Activated gamma-delta T cell (primary cell): ENCODE measurements around the gene CELSR3.

Experiments used
- DNase-seq: peaks from one replicate; lab custom pipeline; 2025; lab: John Stamatoyannopoulos, UW

CELSR3 gene

GRCh38 chr3:48633743-48634142 is 28.9 kb downstream of the CELSR3 start:
- no peak for DNase-seq

DNA sequence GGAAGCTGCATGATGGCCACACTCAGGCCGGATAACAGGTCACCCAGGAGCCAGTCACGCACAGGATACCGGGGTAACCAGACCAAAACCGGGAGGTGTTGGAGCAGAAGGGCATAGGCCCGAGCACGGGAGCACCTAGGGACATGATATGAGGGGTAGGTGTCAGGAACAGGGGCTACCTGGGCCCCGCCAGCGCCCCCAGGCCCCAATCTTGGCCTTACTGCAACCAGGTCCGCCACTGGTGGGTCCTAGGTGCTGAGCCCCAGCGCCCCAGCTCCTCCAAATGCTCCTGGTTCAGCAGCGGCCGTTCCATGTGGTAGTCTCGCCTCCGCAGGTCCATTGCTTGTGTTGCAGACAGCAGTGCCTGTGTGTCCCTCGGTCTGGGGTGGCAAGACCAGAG is 29.4 kb downstream of the CELSR3 start:
- no peak for DNase-seq

- no peak for DNase-seq
These were observed 30.9 kb downstream of the CELSR3 start for GRCh38 chr3:48631516-48632448.

- no peak for DNase-seq
These were observed 31.9 kb downstream of the CELSR3 start for GRCh38 chr3:48630833-48631232.

DNA sequence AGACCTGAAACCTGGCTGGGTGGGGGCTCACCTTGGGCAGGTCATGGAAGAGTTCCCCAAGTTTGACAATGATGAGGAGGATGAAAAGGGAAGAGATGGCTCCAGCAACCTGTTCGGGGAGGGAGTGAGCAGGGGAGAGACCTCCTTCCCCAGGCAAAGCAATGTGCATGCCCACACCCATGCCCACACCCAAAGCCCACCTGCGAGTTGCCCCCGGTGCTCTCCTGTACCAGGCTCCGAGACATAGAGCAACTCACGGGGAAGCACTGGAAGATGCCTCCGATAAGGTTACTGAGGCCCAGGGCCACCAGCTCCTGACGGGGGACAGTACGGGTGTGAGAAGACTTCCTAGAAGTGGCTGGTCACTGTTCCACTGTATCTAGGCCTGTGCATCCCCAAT is 32.3 kb downstream of the CELSR3 start:
- DNase-seq: no peak

DNA sequence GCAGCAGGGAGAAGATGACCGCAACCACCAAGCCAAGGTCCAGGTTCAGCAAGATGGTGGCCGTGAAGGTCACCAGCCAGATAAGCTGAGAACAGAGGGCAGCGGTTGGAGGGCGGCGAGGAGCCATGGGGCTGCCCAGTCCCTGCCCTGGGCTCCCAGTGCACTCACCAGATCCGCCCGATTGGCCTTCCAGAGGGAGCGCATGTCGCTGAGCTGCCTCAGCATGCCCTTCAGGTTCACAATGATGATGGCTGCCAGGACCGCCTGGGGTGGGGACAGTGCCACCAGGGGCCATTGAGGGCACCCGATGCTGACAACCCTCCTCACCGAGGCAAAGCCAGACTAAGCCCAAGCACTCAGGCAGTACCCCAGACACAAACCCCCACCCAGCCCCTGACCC is 32.8 kb downstream of the CELSR3 start:
- no peak for DNase-seq

DNA sequence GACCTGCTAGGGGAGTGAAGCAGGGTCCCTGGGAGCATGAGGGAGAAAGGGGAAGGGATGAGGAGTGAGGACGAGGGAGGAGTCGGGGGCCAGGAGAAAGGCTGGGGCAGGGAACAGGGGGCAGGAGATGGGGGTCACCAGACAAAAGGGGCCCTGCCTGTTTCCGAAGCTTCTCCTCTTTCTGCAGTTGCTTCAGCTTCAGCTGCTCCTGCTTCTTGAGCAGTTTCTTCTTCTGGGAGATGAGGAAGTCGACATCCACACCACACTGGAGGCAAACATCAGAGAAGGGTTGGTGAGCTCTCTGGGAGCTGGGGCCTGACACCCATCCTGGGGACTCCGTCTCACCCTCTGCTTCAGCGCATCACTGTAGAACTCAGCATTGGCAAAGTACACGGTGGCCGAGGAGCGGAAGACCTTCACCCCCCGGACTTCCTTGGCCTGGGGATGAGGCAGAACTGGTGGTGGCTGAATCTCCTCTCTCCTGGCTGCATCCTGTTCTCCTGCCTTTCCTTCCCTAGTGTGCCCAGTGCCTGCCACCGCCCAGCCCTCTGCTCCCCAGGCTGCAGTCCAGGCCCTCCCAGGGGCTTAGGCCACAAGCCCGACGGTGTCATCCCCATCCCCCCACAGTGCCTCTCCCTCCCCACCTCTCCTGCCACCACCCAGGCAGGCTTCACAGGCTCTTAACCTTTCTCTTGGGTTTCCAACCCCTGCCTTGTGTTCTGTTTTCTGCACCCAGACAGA is 34.2 kb downstream of the CELSR3 start:
- no peak for DNase-seq

DNA sequence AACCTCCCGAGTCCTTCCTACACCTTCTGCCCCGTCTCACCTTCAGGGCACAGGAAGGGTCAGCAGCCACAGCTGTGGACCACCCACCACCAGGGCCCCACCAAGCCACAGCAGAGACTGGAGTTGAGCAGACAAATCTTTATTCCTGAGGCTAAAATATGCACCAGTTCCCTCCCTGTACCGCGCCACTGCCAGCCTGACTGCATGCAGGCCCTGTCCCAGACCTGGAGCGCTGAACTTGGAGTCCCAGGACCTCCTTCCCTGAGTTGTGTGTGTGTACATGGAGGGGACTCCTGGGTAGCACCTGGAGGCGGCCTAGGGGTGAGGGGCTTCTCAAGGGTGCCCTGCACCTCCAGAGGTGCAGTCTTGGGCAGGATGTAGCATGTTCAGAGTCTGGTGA is 37.1 kb downstream of the CELSR3 start:
- DNase-seq: no peak

DNA sequence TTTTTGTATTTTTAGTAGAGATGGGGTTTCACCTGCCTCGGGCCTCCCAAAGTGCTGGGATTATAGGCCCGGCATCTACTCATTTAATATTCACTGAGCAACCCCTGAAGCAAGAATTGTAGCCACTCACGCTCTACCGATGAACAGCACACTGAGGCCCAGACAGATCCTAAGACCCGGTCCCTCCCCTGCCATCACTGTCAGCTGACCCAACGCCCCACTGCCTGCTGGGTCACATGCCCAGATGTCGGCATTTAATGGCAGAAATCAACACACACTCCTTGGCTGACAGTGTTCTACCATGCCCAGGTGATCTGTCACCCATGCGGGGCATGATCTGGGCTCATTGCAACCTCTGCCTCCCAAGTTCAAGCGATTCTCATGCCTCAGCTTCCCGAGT is 37.9 kb downstream of the CELSR3 start:
- no peak for DNase-seq

DNA sequence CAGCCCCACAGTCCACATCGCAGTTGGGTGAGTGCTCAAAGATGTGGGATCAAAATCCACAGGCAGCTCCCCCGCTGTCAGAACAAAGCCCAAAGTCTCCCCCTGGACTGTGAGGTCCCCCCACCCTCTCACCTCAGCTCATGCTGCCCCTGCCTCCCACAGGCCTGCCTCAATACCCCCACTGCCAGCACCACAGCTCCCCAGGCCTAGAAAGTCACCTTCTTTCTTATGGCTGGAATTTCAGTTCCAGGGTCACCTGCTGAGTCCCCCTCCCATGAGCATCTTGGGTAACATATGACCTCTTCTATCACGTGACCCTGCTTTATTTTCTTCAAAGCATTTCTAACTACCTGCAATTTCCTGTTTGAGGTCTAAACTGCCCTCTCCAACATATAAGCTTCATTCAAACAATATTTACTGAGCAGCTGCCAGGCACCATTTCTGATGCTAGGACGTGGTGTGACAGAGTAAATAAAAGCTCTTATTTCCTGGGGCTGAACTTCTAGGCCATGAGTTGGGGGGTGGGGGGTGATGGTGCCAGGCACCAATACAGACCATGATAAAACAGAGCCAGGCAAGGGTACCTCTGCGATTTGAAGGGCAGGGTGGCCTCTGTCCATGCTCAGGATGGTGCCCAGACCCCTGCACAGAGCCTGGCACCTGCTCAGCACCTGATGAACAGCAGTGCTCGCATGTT is 38.7 kb downstream of the CELSR3 start:
- DNase-seq: no peak

- no peak for DNase-seq
These were observed 41.2 kb downstream of the CELSR3 start, which contains the start of gene TMEM89 for GRCh38 chr3:48621461-48621869. TMEM89 (minus strand) TSS chr3:48621769; CDS start chr3:48621756, 13 bp downstream.

GRCh38 chr3:48619541-48620524 is 42.9 kb downstream of the CELSR3 start:
- DNase-seq: no peak

DNA sequence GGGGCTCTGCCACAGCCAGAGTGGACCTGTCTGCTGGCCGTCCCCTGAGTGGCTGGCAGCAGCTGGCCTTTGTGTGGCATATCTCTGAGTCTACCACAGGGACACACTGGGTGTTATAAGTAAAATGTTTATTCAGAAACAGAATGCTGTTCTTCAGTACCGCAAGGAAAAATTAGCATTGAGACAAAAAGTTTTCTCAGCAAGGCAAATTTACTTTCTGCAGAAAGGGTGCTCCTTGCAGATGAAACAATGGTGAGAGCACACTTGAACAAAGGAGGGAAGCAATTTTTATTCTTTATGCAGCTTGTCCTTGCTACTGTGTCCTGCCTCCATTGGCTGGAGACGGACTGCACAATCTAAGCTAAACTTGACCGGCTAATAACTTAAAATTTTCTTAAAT is 45.1 kb downstream of the CELSR3 start:
- no peak for DNase-seq

DNA sequence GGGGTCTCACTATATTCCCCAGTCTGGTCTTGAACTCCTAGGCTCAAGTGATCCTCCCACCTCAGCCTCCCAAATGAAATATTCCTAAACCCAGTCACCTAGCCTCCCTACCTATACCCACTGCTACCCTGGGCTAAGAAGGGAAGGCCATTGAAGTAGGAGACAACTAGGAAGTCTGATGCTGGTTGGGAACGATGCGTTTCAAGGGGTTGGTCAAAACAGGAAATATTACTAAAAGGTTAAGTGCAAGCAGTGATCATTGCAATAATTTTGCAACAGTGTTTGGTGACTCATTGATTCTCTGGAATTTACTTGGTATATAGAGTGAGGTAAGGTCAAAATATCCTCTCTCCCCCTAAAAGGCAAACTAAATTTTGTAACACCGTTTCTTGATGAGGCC is 48.6 kb downstream of the CELSR3 start:
- no peak for DNase-seq

DNA sequence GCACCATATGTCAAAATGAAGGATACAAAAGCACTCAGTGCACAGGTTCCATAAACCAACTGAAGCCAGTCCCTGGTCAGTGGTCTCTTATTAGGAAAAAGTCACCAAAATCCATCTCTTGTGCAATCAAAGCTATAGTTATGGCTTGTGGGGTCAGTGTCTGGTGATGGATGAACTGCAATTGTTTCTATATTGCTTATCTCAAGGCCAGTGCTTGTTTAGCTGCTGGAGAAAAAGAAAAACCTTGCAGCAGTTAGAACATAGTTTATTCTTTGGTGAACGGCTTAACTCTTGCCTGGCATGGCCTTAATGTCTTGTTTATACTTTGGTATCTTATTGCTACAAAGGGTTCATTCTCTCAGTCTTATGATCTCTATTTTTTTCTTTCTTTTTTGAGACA is 50.4 kb downstream of the CELSR3 start:
- DNase-seq: no peak

DNA sequence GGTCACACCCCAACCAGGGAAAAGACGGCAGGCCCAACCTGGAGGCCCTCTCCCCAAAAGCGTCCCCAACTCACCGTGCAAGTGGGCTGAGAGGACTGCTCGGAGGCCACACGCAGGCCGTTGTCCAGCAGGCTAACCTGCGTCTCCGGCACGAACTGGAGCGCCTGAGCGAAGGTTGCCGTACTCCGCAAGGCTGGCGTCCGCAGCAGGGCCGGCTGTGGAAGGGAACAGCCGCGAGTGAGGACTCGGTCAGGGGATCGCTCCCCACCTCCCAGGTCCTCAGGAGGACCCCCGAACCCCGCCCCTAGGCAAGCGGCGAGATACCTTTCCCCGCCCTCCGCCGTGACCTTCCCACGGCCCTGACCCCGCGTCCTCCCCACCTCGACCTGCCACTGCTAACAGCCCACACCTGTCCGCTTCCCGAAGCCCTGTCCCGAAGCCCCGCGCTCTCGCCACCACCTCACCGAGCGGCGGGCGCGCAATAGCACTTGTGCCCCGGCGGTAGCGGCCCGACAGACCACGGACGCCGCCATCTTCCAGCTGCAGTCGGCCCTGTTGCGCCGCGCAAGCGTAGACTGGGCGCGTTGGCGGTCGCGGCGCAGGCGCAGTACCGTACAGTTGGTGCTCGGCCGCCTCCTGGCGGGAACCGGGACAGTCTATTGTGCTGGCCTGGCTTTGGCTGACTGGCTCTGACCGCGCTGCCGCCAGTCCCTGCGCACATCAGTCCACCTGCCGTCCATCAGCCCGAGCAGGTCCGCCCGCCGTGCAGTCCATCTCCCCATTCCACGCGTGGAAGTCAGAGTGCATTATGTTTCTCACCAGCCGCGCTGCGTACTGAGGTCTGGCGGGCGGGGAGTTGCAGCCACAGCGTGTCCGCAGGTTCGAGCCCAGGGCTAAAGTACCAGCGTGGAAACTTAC is 53.3 kb downstream of the CELSR3 start, which contains the start of gene UQCRC1:
Gene UQCRC1, minus strand, starts transcription at position 559 of the 918 bp plus-strand sequence. Its CDS starts 26 bp downstream, at position 533.
- peak; percentile 88 for DNase-seq

- DNase-seq: no peak
These were observed 55.2 kb downstream of the CELSR3 start for GRCh38 chr3:48607519-48607918.

GRCh38 chr3:48601622-48601994 is 61.1 kb downstream of the CELSR3 start:
- no peak for DNase-seq

DNA sequence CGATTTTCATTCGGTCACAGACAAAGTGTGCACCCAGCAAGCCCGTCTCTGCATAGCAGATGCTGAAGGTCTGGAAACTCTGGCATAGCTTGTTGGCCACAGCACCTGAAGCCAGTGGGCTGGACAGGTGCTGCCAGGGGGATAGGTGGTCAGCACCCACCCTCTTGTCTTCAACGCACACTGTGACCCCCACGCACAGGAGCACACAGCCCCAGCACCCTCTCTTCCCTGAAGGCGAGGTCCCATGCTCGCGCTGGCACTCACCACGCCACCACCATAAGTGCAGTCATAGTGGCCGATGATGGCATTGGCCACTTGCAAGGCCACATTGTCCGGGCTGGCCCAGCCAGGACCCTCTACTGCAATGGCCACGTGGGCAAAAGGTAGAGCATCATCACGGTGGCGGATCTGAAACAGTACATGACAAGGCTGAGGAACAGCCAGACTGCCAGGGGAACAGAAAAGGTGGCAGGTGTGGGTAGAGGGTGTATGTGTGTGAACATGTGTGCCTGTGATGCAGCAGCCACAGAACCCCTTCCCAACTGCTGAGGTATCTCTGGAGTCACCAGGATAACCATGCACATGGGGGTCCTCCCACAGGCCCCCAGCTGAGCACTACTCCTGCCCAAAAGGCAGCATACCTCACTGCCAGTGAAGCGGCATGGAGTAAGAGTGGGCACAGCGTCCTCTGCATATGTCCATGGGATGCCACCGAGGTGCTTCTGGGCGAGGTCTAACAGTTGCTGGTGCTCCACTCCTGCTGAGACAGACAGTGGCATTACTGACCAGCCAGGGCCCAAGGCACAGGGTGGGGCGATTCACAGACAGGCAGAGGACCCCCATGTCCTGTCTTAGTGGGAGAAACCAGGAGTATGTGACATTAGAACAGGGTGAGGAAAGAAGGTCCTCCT is 61.7 kb downstream of the CELSR3 start:
- DNase-seq: no peak
